Right kidney (tissue), 9 donors: Measurements from ENCODE around the gene NTMT1.
"Not testable (repeated sequence)": the region's sequence is repeated elsewhere in the genome, so short reads cannot be mapped to it uniquely, and the experiment has no call there.

ENCODE experiments used
- DNase-seq: peaks from one replicate; pipeline ENCODE4 v3.0.0-alpha.2; 2016
- long read RNA-seq, 8 donors: transcript quantifications; one replicate each; lab custom pipeline, GENCODE V29; 2026

The NTMT1 gene
- long read RNA-seq, donor 1, transcript NTMT1-203 (4 exons, 1,315 nt): major isoform, 18 of 29 reads
- long read RNA-seq, donor 1, partial matches to known transcripts: 0 of 29 reads
- long read RNA-seq, donor 1, other reads (novel, unspliced or antisense): 0 of 29 reads
- long read RNA-seq, donor 2, transcript NTMT1-203 (4 exons, 1,315 nt): major isoform, 8 of 14 reads
- long read RNA-seq, donor 2, partial matches to known transcripts: 0 of 14 reads
- long read RNA-seq, donor 2, other reads (novel, unspliced or antisense): 0 of 14 reads
- long read RNA-seq, donor 3, partial matches to known transcripts: 0 of 8 reads
- long read RNA-seq, donor 3, other reads (novel, unspliced or antisense): 0 of 8 reads
- long read RNA-seq, donor 4, transcript NTMT1-203 (4 exons, 1,315 nt): major isoform, 12 of 15 reads
- long read RNA-seq, donor 4, partial matches to known transcripts: 0 of 15 reads
- long read RNA-seq, donor 4, other reads (novel, unspliced or antisense): 0 of 15 reads
- long read RNA-seq, donor 5, transcript NTMT1-206 (4 exons, 576 nt): minor isoform, 8 of 59 reads
- long read RNA-seq, donor 5, transcript NTMT1-203 (4 exons, 1,315 nt): major isoform, 16 of 59 reads
- long read RNA-seq, donor 5, partial matches to known transcripts: 29 of 59 reads
- long read RNA-seq, donor 5, other reads (novel, unspliced or antisense): 0 of 59 reads
- long read RNA-seq, donor 6, transcript NTMT1-203 (4 exons, 1,315 nt): major isoform, 8 of 18 reads
- long read RNA-seq, donor 6, partial matches to known transcripts: 0 of 18 reads
- long read RNA-seq, donor 6, other reads (novel, unspliced or antisense): 7 of 18 reads
- long read RNA-seq, donor 7, transcript NTMT1-203 (4 exons, 1,315 nt): major isoform, 14 of 22 reads
- long read RNA-seq, donor 7, partial matches to known transcripts: 0 of 22 reads
- long read RNA-seq, donor 7, other reads (novel, unspliced or antisense): 0 of 22 reads
- long read RNA-seq, donor 8, transcript NTMT1-203 (4 exons, 1,315 nt): major isoform, 11 of 16 reads
- long read RNA-seq, donor 8, partial matches to known transcripts: 0 of 16 reads
- long read RNA-seq, donor 8, other reads (novel, unspliced or antisense): 0 of 16 reads

DNA sequence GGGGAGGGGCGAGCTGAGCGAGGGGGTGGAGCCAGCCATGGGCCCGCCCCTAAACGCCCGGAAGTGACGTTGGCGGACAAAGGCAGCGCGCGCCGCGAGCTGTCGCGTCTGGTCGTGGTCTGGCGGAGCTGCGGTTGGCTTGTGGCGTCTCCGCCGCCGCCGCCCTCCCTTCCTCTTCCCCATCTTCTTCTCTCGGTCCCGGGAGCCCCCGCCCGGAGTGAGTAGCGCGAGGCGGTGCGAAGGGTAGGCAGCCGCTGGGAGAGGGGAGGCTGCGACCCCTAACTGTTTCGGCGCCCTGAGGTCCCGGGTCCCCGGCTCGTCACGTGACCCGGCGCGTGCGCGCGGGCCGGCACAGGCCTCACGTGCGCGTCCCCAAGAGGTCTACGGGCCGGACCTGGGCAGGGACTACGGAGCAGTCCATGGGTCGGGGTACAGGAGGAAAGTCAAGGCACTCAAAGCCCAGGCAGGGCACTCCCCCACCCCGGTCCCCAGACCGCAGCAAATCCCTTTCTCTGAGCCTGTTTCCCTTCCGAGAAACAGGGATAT, at the start of gene NTMT1:
Gene NTMT1, plus strand, starts transcription at position 85 of the 546 bp plus-strand sequence. CDS start 6,541 bp downstream, outside the sequence.
- DNase-seq: peak; percentile 97

DNA sequence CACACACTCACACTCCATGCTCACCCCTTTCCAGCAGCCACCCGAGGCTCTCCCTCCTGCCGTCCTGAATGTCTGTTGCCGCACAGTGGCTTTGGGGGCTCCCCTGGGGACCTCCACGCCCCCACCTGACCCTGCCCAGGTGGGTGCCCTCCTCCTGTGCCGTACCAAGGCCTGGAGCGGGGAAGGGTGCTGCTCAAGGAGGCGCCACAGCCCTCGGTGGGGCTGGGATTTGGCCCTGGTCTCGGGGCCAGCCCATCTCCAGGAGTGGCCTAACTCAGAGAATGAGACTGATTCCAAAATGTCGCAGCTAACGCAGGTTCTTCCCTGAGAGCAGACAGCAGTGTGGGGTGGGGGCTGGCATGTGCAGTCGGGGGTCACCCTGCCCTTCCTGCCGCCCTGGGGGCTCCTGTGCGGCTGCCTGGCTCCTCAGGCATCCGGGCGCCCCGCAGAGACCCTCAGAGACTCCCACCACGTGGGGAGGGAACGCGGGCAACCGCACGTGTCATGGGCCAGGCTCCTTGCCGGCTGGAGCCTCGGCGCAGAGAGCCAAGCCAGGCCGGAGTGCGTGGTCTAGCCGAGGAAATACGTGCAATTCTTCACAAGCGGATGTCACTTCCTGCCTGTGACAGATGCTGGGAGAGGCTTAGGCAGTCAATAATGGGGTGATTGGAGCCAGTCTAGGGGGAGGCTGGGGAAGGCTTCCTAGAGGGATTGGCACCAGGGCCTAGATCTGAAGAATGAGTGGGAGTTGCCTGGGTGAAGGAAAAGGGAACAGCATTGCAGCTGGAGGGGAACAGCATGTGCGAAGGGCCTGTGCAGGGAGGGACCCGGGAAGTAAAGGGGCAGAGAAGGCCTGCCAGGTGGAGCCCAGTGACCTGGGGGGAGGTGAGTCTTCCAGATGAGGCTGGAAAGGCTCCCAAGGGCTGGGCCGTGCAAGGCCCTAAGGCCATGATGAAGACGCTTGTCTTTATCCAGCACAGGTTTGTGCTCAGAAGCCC, 49.1 kb upstream of the NTMT1 start:
- no peak for DNase-seq

DNA sequence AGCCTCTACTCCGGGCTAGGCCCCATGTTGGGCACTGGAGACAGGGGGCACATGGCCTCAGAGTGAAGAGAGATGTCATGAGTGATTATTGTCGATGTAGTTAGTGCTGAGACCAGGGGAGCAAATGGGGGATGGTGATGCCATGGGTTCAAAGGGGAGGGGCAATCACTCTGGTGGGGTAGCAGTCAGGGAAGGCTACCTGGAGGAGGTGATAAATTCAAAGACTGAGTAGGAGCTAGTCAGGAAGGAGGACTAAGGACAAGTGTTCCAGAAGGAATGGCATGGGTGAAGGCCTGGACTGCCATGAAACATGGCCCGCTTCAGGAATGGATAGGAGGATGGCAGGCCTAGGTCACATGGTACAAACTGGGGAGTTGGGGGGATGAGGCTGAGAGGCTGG, 46.7 kb upstream of the NTMT1 start:
- no peak for DNase-seq

GRCh38 chr9:129580211-129580915, 45.6 kb upstream of the NTMT1 start:
- no peak for DNase-seq

GRCh38 chr9:129581505-129582189, 44.3 kb upstream of the NTMT1 start:
- DNase-seq: no peak

DNA sequence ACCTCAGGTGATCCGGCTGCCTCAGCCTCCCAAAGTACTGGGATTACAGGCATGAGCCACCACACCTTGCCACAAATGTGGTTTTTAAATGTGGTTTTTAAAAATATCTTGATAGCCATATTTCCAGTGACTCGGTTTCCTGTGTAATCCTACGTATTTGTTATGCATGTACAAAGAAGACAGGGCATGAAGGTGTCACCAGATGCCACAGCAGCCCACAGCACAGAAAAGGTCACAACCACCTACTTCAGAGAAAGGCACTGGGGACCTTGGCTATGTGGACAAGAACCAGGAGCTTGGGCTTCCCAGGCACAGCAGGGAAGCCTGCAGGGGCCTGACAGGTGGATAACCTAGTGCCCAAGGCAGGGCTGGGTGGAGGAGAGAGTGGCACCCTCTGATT, 43.1 kb upstream of the NTMT1 start:
- DNase-seq: no peak

DNA sequence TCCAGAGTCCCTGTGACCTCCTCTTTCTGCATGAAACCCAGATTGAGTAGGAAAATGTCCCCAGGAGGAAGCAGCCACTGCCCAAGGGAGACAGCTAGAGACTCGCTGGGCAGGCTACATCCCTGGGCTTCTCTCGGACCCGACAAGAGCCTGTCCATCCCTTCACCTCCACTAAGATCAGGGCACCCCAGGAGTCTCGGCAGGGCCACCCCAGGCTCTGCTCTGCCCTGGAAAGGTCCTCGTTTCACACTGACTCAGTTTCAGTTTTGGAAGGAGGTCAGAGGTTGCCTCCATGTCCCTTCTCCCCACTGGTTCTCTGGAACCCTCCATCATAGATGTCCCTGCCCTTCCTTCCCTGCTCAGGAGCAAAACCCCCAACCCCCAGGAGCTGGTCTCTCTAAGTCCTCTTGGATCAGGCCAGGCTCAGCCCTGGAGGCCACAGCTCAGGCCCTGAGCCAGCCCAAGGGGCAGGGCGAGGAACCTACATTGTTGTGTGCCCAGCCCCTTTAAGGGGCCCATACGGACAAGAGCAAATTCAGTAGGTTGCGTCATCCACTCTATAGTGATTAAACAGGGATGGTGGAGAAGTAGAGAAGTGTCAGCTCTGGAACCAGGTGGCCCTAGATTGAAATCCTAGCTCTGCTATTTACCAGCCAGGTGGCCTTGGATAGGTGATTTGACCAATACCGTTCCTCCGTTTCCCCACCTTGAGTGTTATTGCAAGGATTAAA, 42.5 kb upstream of the NTMT1 start:
- no peak for DNase-seq

DNA sequence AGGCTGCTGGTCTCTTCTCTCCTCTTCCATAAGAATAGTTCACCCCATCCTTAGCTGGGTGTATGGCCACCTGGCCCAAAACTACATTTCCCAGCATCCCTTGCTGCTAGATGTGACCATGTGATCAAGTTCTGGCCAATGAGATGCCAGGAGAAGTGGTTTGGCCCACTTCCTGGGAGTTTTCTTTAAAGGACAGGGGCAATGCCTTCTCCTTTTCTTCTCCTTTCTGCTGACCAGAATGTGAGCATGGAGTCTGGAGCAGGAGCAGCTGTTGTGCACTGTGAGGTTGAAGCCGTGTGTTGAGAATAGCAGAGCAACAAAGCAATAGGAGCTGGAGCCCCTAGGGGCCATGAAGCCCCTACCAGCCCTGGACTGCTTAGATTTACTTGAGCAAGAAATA, 41.8 kb upstream of the NTMT1 start:
- DNase-seq: no peak

GRCh38 chr9:129585352-129585751, 40.6 kb upstream of the NTMT1 start:
- no peak for DNase-seq

DNA sequence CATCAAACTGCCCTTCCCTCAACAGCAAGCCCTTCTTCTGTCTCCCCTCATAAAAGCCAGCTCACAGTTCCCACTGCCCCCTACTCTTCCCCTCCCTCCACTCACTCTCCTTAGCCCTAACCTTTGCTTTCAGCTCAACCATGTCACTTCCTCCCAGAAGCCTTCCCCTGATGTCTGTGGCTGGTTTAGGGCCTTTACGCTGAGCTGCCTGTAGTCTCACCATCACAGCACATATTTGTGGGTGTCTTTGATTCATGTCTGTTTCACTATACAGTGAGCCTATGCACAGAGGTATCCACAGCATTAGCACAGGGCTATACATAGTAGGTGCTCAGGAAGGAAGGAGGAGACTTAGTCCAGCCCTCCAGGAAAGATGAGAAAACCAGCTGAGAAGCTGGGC, 39.7 kb upstream of the NTMT1 start:
- DNase-seq: no peak

DNA sequence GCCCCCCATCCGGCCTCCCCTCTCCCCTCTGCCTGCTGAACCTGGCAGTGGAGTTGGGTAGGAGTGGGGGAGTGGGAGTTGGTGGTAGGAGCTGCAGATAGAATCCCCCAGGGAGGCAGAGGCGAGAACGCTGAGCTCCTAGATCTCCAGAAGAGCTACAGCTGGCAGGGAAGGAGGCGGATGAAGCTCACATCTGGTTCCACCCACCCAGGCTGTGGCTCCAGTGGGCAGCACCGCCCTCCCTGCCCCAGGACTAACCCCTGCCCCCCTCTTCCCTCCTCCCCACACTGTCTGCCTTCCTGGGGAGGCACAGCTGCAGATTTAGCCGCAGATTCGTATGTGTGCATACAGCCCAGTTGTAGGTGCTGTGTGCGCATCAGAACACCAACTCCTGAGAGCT, 39.3 kb upstream of the NTMT1 start:
- no peak for DNase-seq

GRCh38 chr9:129587487-129588262, 38.3 kb upstream of the NTMT1 start:
- DNase-seq: peak; percentile 53

GRCh38 chr9:129590466-129590865, 35.5 kb upstream of the NTMT1 start:
- DNase-seq: no peak

GRCh38 chr9:129591916-129592315, 34.0 kb upstream of the NTMT1 start:
- DNase-seq: no peak

DNA sequence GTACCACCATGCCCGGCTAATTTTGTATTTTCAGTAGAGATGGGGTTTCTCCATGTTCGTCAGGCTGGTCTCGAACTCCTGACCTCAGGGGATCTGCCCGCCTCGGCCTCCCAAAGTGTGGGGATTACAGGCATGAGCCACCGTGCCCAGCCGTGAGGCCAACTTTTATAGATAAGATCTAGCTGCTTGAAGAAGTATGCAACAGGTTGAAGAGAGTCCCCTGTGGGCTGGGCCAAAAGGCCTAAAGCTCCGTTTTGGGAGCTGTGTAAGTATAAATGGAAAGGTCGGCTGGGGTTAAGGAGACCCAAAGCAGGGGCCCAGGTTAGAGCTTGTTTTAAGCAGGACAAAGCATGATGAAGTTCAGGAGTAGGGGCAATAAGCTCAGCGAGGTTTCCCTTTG, 33.2 kb upstream of the NTMT1 start:
- not testable (repeated sequence) for DNase-seq

GRCh38 chr9:129594632-129595031, 31.3 kb upstream of the NTMT1 start:
- DNase-seq: no peak

- DNase-seq: no peak
Observed at GRCh38 chr9:129595311-129595741, 30.6 kb upstream of the NTMT1 start.

GRCh38 chr9:129595903-129596540, 29.9 kb upstream of the NTMT1 start:
- peak; percentile 41 for DNase-seq
